Neural cell (in vitro differentiated cells): ENCODE results near the gene CRACR2B. TPM values are rescaled to one million over a fixed set of nuclear protein-coding genes. Genes with fewer than 3 reads are reported as not detected.

Experiments used
- H2AFZ ChIP-seq: fragments of 200-600, 300-800 bp; sonication (generic), shearing (Covaris generic); 2 replicates; pipeline ENCODE4 v1.6.0; 2014; ENCODE audit warnings: low read depth, mild to moderate bottlenecking, antibody characterized with exemption, low read length, moderate library complexity
- H3F3A ChIP-seq: fragments of 200-600 bp; shearing (Covaris generic); 2 replicates; pipeline ENCODE4 v1.6.1; 2016; ENCODE audit warnings: mild to moderate bottlenecking, moderate library complexity, mixed read lengths, antibody characterized with exemption, low read length; ENCODE audit not compliant: insufficient read depth, poor library complexity, severe bottlenecking
- H3K27ac ChIP-seq: fragments of 200-600, 300-800 bp; sonication (generic), shearing (Covaris generic); 2 replicates; pipeline ENCODE4 v1.5.1; 2014; ENCODE audit warnings: mild to moderate bottlenecking, low read length, moderate library complexity
- H3K27me3 ChIP-seq: fragments of 300-800, 200-600 bp; sonication (generic), shearing (Covaris generic); 2 replicates; pipeline ENCODE4 v1.6.0; 2014; ENCODE audit warnings: mild to moderate bottlenecking, low read depth, low read length, moderate library complexity; ENCODE audit not compliant: insufficient read depth
- H3K36me3 ChIP-seq: fragments of 300-800, 200-600 bp; sonication (generic), shearing (Covaris generic); 2 replicates; pipeline ENCODE4 v1.5.1; 2014; ENCODE audit warnings: mild to moderate bottlenecking, antibody characterized with exemption, low read length, moderate library complexity; ENCODE audit not compliant: insufficient read depth
- H3K4me2 ChIP-seq: fragments of 300-800, 200-600 bp; sonication (generic), shearing (Covaris generic); 2 replicates; pipeline ENCODE4 v1.6.0; 2014; ENCODE audit warnings: mild to moderate bottlenecking, low read length
- H3K4me3 ChIP-seq: fragments of 300-800, 200-600 bp; sonication (generic), shearing (Covaris generic); 2 replicates; pipeline ENCODE4 v1.5.1; 2014; ENCODE audit warnings: mild to moderate bottlenecking, low read length, moderate library complexity
- H3K79me2 ChIP-seq: fragments of 200-600 bp; shearing (Covaris generic); replicated peaks from 2 replicates; pipeline ENCODE4 v1.6.0; 2014; ENCODE audit warnings: mild to moderate bottlenecking, low read length, moderate library complexity; ENCODE audit not compliant: insufficient read depth
- H3K9ac ChIP-seq: fragments of 300-800, 200-600 bp; sonication (generic), shearing (Covaris generic); 2 replicates; pipeline ENCODE4 v1.6.1; 2016; ENCODE audit warnings: mild to moderate bottlenecking, low read length, mixed read lengths
- H3K9me2 ChIP-seq: fragments of 200-600 bp; shearing (Covaris generic); 2 replicates; pipeline ENCODE4 v1.6.1; 2016; ENCODE audit warnings: mild to moderate bottlenecking, low read length, mixed read lengths; ENCODE audit not compliant: insufficient read depth
- H3K9me3 ChIP-seq: fragments of 200-600, 300-800 bp; sonication (generic), shearing (Covaris generic); 2 replicates; pipeline ENCODE4 v1.6.1; 2016; ENCODE audit warnings: mild to moderate bottlenecking, mixed run types, low read length, moderate library complexity, mixed read lengths
- H4K20me1 ChIP-seq: fragments of 200-600 bp; shearing (Covaris generic); 2 replicates; pipeline ENCODE4 v1.6.1; 2016; ENCODE audit warnings: mild to moderate bottlenecking, mixed run types; ENCODE audit not compliant: insufficient read depth
- CTCF ChIP-seq: fragments of 450-650 bp; IDR thresholded peaks from 2 replicates; pipeline ENCODE4 v1.5.1; 2014; ENCODE audit warnings: antibody characterized with exemption, mild to moderate bottlenecking, moderate library complexity; ENCODE audit not compliant: poor library complexity, severe bottlenecking
- EP300 ChIP-seq: fragments of 450-650 bp; conservative IDR thresholded peaks from 2 replicates; pipeline ENCODE4 v1.6.1; 2014; ENCODE audit warnings: antibody characterized with exemption, mild to moderate bottlenecking, moderate library complexity; ENCODE audit not compliant: poor library complexity, severe bottlenecking
- EZH2 ChIP-seq: fragments of 200-600, 300-800 bp; shearing (Covaris generic), sonication (generic); IDR thresholded peaks from 2 replicates; pipeline ENCODE4 v1.6.1; 2014; ENCODE audit warnings: antibody characterized with exemption, low read length, borderline replicate concordance, mild to moderate bottlenecking; ENCODE audit not compliant: insufficient read depth, poor library complexity, severe bottlenecking
- MXI1 ChIP-seq: fragments of 450-650 bp; conservative IDR thresholded peaks from 2 replicates; pipeline ENCODE4 v1.6.1; 2014; ENCODE audit warnings: antibody characterized with exemption, mild to moderate bottlenecking; ENCODE audit not compliant: poor library complexity, severe bottlenecking
- POLR2AphosphoS5 ChIP-seq: IDR thresholded peaks from 2 replicates; pipeline ENCODE4 v1.6.1; 2012
- RAD21 ChIP-seq: fragments of 450-650 bp; conservative IDR thresholded peaks from 2 replicates; pipeline ENCODE4 v1.6.1; 2014; ENCODE audit warnings: antibody characterized with exemption, mild to moderate bottlenecking, moderate library complexity
- SMC3 ChIP-seq: fragments of 450-650 bp; conservative IDR thresholded peaks from 2 replicates; pipeline ENCODE4 v1.6.1; 2014; ENCODE audit warnings: antibody characterized with exemption, mild to moderate bottlenecking, moderate library complexity; ENCODE audit not compliant: poor library complexity
- TAF1 ChIP-seq: IDR thresholded peaks from 2 replicates; pipeline ENCODE4 v1.6.1; 2012; ENCODE audit warnings: low read depth
- polyA plus RNA-seq: library from polyadenylated mRNA; depleted of rRNA; stranded (reverse); fragments of >200 nt; gene quantifications from 2 replicates; pipeline ENCODE4 v1.2.3, GENCODE V29; 2014
- TF ChIP-seq, protein P1 (sequence below): IDR thresholded peaks from 2 replicates; pipeline ENCODE4 v1.6.1; 2012; ENCODE audit warnings: borderline replicate concordance

The CRACR2B gene
- polyA plus RNA-seq, 1 donor from 2014 or later: 1.2 TPM

GRCh38 chr11:856397-856796 lies 28.7 kb downstream of the CRACR2B start:
- H3F3A ChIP-seq: no peaks in the 10 kb centered on the region
- no peaks in the 10 kb centered on the region for H3K9me3 ChIP-seq
- H3K36me3 ChIP-seq: no peaks in the 10 kb centered on the region
- H3K4me2 ChIP-seq: no peak overlapping the region
- peak overlapping the region; percentile 30 for H3K4me3 ChIP-seq
- H3K9ac ChIP-seq: peak overlapping the region; percentile 23
- TF ChIP-seq MXI1 (no peak), CTCF (no peak), EP300 (no peak), EZH2 (no peak), RAD21 (no peak), TAF1 (no peak)
- TF ChIP-seq, protein P1, sequence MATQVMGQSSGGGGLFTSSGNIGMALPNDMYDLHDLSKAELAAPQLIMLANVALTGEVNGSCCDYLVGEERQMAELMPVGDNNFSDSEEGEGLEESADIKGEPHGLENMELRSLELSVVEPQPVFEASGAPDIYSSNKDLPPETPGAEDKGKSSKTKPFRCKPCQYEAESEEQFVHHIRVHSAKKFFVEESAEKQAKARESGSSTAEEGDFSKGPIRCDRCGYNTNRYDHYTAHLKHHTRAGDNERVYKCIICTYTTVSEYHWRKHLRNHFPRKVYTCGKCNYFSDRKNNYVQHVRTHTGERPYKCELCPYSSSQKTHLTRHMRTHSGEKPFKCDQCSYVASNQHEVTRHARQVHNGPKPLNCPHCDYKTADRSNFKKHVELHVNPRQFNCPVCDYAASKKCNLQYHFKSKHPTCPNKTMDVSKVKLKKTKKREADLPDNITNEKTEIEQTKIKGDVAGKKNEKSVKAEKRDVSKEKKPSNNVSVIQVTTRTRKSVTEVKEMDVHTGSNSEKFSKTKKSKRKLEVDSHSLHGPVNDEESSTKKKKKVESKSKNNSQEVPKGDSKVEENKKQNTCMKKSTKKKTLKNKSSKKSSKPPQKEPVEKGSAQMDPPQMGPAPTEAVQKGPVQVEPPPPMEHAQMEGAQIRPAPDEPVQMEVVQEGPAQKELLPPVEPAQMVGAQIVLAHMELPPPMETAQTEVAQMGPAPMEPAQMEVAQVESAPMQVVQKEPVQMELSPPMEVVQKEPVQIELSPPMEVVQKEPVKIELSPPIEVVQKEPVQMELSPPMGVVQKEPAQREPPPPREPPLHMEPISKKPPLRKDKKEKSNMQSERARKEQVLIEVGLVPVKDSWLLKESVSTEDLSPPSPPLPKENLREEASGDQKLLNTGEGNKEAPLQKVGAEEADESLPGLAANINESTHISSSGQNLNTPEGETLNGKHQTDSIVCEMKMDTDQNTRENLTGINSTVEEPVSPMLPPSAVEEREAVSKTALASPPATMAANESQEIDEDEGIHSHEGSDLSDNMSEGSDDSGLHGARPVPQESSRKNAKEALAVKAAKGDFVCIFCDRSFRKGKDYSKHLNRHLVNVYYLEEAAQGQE: no peak
- H2AFZ ChIP-seq: no peak overlapping the region
- H4K20me1 ChIP-seq: no peaks in the 10 kb centered on the region
- H3K79me2 ChIP-seq: no peaks in the 10 kb centered on the region
- H3K27ac ChIP-seq: peak overlapping the region; percentile 28
- H3K27me3 ChIP-seq: no peaks in the 10 kb centered on the region
- H3K9me2 ChIP-seq: no peaks in the 10 kb centered on the region

GRCh38 chr11:858053-858761 lies 30.5 kb downstream of the CRACR2B start:
- no peaks in the 10 kb centered on the region for H3K79me2 ChIP-seq
- H4K20me1 ChIP-seq: no peaks in the 10 kb centered on the region
- no peak overlapping the region for H3K4me3 ChIP-seq

More at GRCh38 chr11:858053-858761, 30.5 kb downstream of the CRACR2B start:
- H3K9me3 ChIP-seq: no peaks in the 10 kb centered on the region
- no peaks in the 10 kb centered on the region for H3K36me3 ChIP-seq
- H3K9ac ChIP-seq: no peak overlapping the region
- no peaks in the 10 kb centered on the region for H3K27me3 ChIP-seq
- H3K27ac ChIP-seq: no peak overlapping the region
- H2AFZ ChIP-seq: no peak overlapping the region
- H3K9me2 ChIP-seq: no peaks in the 10 kb centered on the region
- H3F3A ChIP-seq: no peaks in the 10 kb centered on the region
- H3K4me2 ChIP-seq: no peak overlapping the region
- TF ChIP-seq EP300 (no peak), RAD21 (no peak), CTCF (no peak), EZH2 (no peak), SMC3 (no peak), MXI1 (no peak), POLR2AphosphoS5 (no peak), TAF1 (no peak)
- TF ChIP-seq, protein P1: no peak
